Measurements from ENCODE around the gene ANKDD1B.

The ANKDD1B gene

GRCh38 chr5:75616971-75617621 lies 5.8 kb downstream of the ANKDD1B start:
- H3K4me3 ChIP-seq (replicated peaks; ENCODE audit: low read depth, low read length): no peak overlapping the region
- TF ChIP-seq, protein P1, sequence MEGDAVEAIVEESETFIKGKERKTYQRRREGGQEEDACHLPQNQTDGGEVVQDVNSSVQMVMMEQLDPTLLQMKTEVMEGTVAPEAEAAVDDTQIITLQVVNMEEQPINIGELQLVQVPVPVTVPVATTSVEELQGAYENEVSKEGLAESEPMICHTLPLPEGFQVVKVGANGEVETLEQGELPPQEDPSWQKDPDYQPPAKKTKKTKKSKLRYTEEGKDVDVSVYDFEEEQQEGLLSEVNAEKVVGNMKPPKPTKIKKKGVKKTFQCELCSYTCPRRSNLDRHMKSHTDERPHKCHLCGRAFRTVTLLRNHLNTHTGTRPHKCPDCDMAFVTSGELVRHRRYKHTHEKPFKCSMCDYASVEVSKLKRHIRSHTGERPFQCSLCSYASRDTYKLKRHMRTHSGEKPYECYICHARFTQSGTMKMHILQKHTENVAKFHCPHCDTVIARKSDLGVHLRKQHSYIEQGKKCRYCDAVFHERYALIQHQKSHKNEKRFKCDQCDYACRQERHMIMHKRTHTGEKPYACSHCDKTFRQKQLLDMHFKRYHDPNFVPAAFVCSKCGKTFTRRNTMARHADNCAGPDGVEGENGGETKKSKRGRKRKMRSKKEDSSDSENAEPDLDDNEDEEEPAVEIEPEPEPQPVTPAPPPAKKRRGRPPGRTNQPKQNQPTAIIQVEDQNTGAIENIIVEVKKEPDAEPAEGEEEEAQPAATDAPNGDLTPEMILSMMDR (IDR thresholded peaks at IDR 0.05; ENCODE audit: low read depth, low read length, missing control alignments): no peak
- no peak for DNase-seq (ENCODE audit: extremely low read depth, low read depth)

DNA sequence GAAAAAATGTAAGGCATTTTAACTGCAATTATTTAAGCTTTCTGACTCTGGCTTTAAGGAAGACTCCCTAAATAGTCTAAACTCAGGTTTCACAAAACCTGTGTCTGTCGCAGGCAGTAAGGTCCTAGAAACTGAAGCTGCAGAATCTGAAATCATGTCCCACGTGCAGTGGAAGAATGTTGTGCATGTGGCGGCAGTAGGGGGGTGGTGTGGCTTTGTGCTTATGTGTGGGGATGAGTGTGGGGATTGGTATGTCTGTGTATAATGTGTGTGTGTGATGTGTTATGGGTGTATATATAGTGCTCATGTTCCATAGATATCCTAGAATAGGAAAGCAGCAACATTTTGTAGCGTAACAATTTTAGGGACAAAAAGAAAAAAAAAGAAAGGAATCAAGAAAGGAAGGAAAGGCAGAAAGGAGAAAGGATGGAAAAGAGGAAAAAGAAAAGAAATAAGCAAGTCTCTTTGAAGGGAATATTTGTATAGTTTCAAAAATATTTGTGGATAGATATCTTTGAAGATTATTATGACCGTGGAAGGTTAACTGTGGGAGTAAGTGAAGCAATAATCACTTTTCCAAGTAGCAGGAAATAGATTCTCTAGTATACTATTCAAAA lies 6.6 kb downstream of the ANKDD1B start:
- TF ChIP-seq, protein P1 (IDR thresholded peaks at IDR 0.05; ENCODE audit: low read depth, low read length, missing control alignments): no peak

GRCh38 chr5:75620184-75620959 lies 9.1 kb downstream of the ANKDD1B start:
- no peak for DNase-seq (ENCODE audit: extremely low read depth, low read depth)
- TF ChIP-seq, protein P1 (IDR thresholded peaks at IDR 0.05; ENCODE audit: low read depth, low read length, missing control alignments): no peak
- H3K4me3 ChIP-seq (replicated peaks; ENCODE audit: low read depth, low read length): no peak overlapping the region

More for the DNA sequence above, 6.6 kb downstream of the ANKDD1B start:
- DNase-seq (ENCODE audit: extremely low read depth, low read depth): no peak
- no peak overlapping the region for H3K4me3 ChIP-seq (replicated peaks; ENCODE audit: low read depth, low read length)

DNA sequence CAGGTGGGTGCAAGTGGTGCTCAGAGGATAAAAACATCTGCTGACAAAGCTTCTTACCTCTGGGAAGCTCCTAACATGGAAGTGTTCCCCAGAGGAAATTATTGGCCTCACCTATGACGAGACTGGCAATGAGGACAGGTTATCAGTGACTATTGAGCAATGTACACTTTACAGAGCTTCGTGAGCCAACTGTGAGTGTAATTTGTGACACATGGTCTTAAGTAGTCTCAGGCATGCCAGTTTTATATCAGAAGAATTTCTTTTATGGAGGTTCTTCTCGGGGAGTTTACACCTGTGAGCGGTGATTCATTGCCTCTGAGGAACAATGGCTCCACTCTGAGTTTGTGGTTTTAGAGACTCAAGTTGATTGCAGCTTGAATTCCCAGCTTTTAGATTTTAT lies 11.3 kb downstream of the ANKDD1B start:
- TF ChIP-seq, protein P1 (IDR thresholded peaks at IDR 0.05; ENCODE audit: low read depth, low read length, missing control alignments): no peak
- no peak for DNase-seq (ENCODE audit: extremely low read depth, low read depth)
- H3K4me3 ChIP-seq (replicated peaks; ENCODE audit: low read depth, low read length): no peak overlapping the region

DNA sequence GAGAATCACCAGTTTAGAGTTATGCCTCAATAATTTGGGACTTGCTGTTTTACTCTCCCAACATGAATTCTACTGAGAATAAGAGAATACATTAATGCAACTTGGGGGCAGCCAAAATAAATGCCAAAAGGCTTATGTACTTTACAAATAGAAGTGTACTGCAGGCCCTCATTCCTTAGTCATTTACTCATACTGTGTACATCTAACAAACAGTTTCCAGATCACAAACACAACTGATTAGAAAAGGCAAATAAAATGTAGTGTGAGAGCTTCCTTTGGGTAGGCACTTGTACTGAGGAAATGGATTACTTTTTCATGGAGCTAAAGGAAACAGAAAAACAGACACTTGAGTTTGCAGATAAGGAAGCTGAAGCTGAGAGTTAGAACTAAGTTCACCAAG lies 12.6 kb downstream of the ANKDD1B start:
- TF ChIP-seq, protein P1 (IDR thresholded peaks at IDR 0.05; ENCODE audit: low read depth, low read length, missing control alignments): no peak
- H3K4me3 ChIP-seq (replicated peaks; ENCODE audit: low read depth, low read length): no peak overlapping the region
- DNase-seq (ENCODE audit: extremely low read depth, low read depth): no peak

GRCh38 chr5:75626959-75627358 lies 15.7 kb downstream of the ANKDD1B start:
- no peak overlapping the region for H3K4me3 ChIP-seq (replicated peaks; ENCODE audit: low read depth, low read length)
- TF ChIP-seq, protein P1 (IDR thresholded peaks at IDR 0.05; ENCODE audit: low read depth, low read length, missing control alignments): no peak
- no peak for DNase-seq (ENCODE audit: extremely low read depth, low read depth)

Measured in HFF-Myc (cell line).